ENCODE results near the gene ASRGL1. TPM values are rescaled to one million over a fixed set of nuclear protein-coding genes. Genes with fewer than 3 reads are reported as not detected.

Gene ASRGL1
- total and polyA plus RNA-seq, 2 donors (not counting 1 experiment from before 2014, with no cell fraction given): 0.49 to 1.3 TPM

DNA sequence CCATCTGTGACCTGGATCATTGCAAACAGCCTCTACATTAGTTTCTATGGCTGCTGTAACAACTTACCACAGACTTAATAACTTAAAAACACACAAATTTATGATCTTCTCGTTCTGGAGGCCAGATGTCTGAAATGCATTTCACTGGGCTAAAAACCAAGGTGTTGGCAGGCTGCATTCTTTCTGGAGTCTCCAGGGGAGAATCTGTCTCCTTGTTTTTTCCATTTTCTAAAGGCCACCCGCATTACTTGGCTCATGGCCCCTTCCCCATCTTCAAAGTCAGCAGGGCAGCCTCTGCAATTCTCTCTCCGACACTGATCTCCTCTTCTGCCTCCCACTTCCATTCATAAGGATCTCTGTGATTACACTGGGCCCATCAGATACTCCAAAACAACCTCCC lies 93.2 kb downstream of the ASRGL1 start:
- Mint-ChIP-seq H3K4me3 (no peak overlapping the region), H3K4me1 (peaks cover 33% of the 10 kb centered on the region), H3K9me3 (ENCODE audit: insufficient read depth) (no peaks in the 10 kb centered on the region), H3K27me3 (peaks cover 3% of the 10 kb centered on the region), H3K27ac (no peak overlapping the region)
- ChIA-PET POLR2A (no interaction called here), CTCF (interaction anchor here (0.8 to 11.8 kb wide), 2 partner anchors 97 to 110 kb away, joined by 3 to 207 read pairs; no protein-coding TSS in a partner anchor)
- TF ChIP-seq EZH2 (IDR thresholded peaks at IDR 0.05; ENCODE audit: borderline replicate concordance, insufficient read depth, low read depth, low read length, poor library complexity, severe bottlenecking): no peak
- TF ChIP-seq CTCF (IDR thresholded peaks at IDR 0.05): no peak
- 94% methylated on average over 3 of the region's 3 CpGs for WGBS (ENCODE audit: insufficient coverage)
- H3K9ac ChIP-seq (ENCODE audit: low read length): no peak overlapping the region
- no peak overlapping the region for H3K4me2 ChIP-seq (replicated peaks; ENCODE audit: low read depth, low read length, poor library complexity, severe bottlenecking)
- no peak overlapping the region for H3K4me3 ChIP-seq (ENCODE audit: control extremely low read depth in 1 of 5, extremely low read depth in 1 of 5, insufficient read depth in 1 of 5, low read depth in 2 of 5, low read length in 4 of 5)
- no peaks in the 10 kb centered on the region for H3K79me2 ChIP-seq (ENCODE audit: control insufficient read depth, insufficient read depth, low read length)
- no peak for ATAC-seq (ENCODE audit: low read depth)
- peaks cover 13 to 29% of the 10 kb centered on the region in 2 donors for H3K4me1 ChIP-seq (ENCODE audit: control insufficient read depth in 2 of 2, insufficient read depth in 2 of 2, low read length in 2 of 2)
- DNase-seq: no peak
- H3K27ac ChIP-seq (ENCODE audit: low read length in 2 of 2): no peak overlapping the region
- no peak overlapping the region for H2AFZ ChIP-seq (ENCODE audit: insufficient read depth, low read depth, low read length, poor library complexity, severe bottlenecking)
- H3K9me3 ChIP-seq (ENCODE audit: control extremely low read depth in 1 of 3, control insufficient read depth in 2 of 3, insufficient read depth in 1 of 3, low read length in 2 of 3): no peaks in the 10 kb centered on the region
- no peaks in the 10 kb centered on the region for H4K20me1 ChIP-seq (ENCODE audit: control insufficient read depth, insufficient read depth, low read length, poor library complexity, severe bottlenecking)
- intact Hi-C loops (cut with micrococcal nuclease): no loop called here
- H3K27me3 ChIP-seq (replicated peaks in 1 of 4; ENCODE audit: control extremely low read depth in 1 of 4, control insufficient read depth in 3 of 4, insufficient read depth in 4 of 4, low read length in 3 of 4): no peaks in the 10 kb centered on the region
- H3K36me3 ChIP-seq (replicated peaks in 1 of 2; ENCODE audit: control extremely low read depth in 1 of 2, control insufficient read depth in 1 of 2, extremely low read depth in 1 of 2, insufficient read depth in 2 of 2, low read length in 1 of 2): no peaks in the 10 kb centered on the region

DNA sequence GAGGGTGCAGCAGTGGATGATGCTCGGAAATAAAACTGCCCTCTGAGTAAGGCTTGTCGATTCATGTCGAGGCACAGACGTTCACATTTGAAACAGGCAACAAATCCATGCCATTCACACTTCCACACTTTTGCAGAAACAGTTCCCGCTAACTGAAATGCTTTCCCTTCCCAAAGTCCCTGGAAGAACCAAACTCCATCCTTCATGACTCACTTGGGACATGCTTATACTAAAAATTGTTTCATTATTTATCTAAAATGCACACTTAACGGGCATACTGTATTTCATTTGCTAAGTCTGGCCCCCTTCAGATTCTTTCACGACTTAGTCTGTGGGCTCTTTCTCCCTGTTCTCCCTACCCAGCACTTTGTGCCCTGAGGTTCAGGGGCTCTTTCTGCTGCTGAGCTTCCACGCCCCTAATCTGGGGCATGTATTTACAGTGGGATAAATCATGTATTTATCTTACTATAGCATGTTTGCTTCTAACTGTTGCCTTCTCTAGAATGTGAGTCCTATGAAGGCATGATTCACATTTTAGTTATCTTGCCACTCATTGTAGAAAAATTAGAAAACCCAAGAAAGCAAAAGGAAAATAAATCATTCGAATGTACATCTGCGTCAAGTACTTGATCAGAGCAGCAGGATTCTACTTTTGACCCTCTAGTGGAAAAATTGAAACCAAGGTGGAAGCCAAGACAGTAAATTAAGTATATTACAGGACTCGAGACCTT lies 94.1 kb downstream of the ASRGL1 start:
- intact Hi-C loops (cut with micrococcal nuclease): no loop called here
- 89% methylated on average over 5 of the region's 11 CpGs for WGBS (ENCODE audit: insufficient coverage)
- Mint-ChIP-seq H3K9me3 (ENCODE audit: insufficient read depth) (no peaks in the 10 kb centered on the region), H3K27ac (no peak overlapping the region), H3K4me1 (peaks cover 43% of the 10 kb centered on the region), H3K27me3 (peaks cover 3% of the 10 kb centered on the region), H3K4me3 (no peak overlapping the region)
- ChIA-PET POLR2A (no interaction called here), CTCF (no interaction called here)
- Histone ChIP-seq H3K36me3 (replicated peaks in 1 of 2; ENCODE audit: control extremely low read depth in 1 of 2, control insufficient read depth in 1 of 2, extremely low read depth in 1 of 2, insufficient read depth in 2 of 2, low read length in 1 of 2) (no peaks in the 10 kb centered on the region), H3K9ac (ENCODE audit: low read length) (no peak overlapping the region), H3K4me1 (ENCODE audit: control insufficient read depth in 2 of 2, insufficient read depth in 2 of 2, low read length in 2 of 2) (peaks cover 21 to 37% of the 10 kb centered on the region in 2 donors), H3K4me3 (ENCODE audit: control extremely low read depth in 1 of 5, extremely low read depth in 1 of 5, insufficient read depth in 1 of 5, low read depth in 2 of 5, low read length in 4 of 5) (no peak overlapping the region), H3K4me2 (replicated peaks; ENCODE audit: low read depth, low read length, poor library complexity, severe bottlenecking) (no peak overlapping the region), H4K20me1 (ENCODE audit: control insufficient read depth, insufficient read depth, low read length, poor library complexity, severe bottlenecking) (no peaks in the 10 kb centered on the region), H3K27ac (ENCODE audit: low read length in 2 of 2) (no peak overlapping the region), H3K79me2 (ENCODE audit: control insufficient read depth, insufficient read depth, low read length) (no peaks in the 10 kb centered on the region), H3K9me3 (ENCODE audit: control extremely low read depth in 1 of 3, control insufficient read depth in 2 of 3, insufficient read depth in 1 of 3, low read length in 2 of 3) (no peaks in the 10 kb centered on the region), H3K27me3 (replicated peaks in 1 of 4; ENCODE audit: control extremely low read depth in 1 of 4, control insufficient read depth in 3 of 4, insufficient read depth in 4 of 4, low read length in 3 of 4) (no peaks in the 10 kb centered on the region), H2AFZ (ENCODE audit: insufficient read depth, low read depth, low read length, poor library complexity, severe bottlenecking) (no peak overlapping the region)
- DNase-seq: no peak
- ATAC-seq (ENCODE audit: low read depth): no peak
- TF ChIP-seq EZH2 (IDR thresholded peaks at IDR 0.05; ENCODE audit: borderline replicate concordance, insufficient read depth, low read depth, low read length, poor library complexity, severe bottlenecking): no peak
- no peak for TF ChIP-seq CTCF (IDR thresholded peaks at IDR 0.05)
